Activated CD8-positive, alpha-beta memory T cell treated with anti-CD3 and anti-CD28 coated beads, Interleukin-2, amount 50 U/mL, for 1 hour (primary cell): Measurements from ENCODE around the gene FGGY.

Experiments used
- DNase-seq: peaks from one replicate; pipeline ENCODE4 v3.0.0-alpha.2; 2020; ENCODE audit errors: extremely low read depth

FGGY gene

GRCh38 chr1:59678493-59679228 is 381.8 kb downstream of the FGGY start:
- no peak for DNase-seq

DNA sequence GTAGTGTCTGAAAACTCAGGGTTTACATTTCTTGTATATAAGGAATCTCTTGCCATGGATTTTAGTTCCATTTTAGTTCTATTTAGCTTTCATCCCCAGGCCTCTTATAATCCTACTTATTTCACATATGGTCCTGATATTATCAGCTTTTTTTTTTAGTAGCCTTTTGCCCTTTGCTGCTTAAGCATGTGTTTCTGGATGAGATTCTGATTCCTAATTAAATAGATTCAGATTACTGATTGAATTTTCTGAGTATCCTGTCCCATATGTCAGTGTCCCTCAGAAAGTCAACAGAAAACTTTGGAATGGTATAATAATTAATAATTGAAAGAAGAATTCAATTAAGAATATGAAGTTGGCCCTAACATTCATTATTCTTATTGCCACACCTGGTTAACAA is 383.1 kb downstream of the FGGY start:
- no peak for DNase-seq

DNA sequence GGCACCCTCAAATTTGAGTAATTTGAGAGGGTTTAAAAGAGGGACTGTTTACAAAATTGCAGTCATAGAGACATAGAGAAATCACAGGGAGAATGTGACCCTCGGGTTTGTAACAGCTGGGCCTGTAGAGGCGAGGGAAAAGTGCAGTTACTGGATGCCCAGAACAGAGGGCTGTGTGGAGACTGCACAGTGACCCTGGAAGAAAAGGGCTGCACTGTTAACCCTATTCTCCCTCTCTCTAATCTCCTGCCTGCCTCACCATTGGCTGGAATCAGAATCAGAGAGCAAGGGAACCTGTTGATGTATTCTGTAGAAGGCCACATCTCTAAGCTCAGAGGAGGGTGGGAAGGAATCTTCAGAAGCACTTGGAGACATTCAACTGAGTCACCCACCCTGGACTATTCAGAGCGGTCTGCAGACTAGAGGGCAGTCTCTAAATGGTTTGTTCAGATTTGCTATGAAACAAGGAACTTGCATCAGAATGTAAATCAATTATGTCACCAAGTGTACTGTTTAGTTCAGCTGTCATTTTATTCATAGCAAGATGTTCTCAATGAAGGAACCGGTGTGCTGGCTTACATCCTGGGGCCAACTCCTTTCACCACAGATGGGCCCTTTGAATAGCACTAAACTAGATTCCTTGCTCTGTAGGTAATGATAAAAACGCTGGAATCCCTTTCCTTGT is 385.6 kb downstream of the FGGY start:
- DNase-seq, result no peak

DNA sequence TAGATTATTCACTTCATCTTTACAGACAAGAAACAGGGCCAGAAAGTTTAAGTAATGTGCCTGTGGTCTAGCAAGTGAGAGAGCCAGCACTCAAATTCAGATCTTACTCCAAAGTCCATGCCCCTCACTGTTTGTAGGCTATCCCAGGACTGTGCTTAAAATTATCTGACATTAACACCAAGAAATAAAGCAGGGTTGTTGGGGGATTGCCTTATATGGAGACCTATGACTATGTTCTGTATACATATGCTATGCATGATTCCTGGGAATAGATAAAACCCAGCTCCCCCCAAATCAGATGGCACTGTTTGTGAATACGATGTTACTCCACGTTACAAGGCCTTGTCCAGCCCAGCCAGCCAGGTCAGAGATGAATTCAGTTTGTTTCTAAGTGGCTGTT is 386.3 kb downstream of the FGGY start:
- DNase-seq, result no peak

- DNase-seq, result no peak
Observed at GRCh38 chr1:59684698-59685097, 387.8 kb downstream of the FGGY start.

DNA sequence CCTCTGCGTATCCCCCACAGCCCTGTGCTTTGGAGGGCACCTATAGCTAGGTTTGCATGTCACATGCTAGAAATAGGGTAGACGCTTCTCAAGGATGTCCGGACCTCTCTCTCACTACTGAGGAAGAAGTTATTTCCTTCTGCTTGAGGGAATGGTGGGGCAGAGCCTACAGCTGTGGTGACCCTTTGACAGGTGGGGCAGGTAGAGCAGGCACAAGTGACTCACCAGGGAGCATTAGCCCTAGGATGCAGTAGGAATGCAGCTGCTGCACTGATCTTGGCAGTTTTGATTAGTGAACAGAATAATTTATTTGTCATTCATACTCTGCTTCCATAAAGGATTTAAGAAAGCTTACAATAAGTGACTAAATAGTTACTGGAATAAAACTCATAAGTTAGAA is 388.2 kb downstream of the FGGY start:
- no peak for DNase-seq

DNA sequence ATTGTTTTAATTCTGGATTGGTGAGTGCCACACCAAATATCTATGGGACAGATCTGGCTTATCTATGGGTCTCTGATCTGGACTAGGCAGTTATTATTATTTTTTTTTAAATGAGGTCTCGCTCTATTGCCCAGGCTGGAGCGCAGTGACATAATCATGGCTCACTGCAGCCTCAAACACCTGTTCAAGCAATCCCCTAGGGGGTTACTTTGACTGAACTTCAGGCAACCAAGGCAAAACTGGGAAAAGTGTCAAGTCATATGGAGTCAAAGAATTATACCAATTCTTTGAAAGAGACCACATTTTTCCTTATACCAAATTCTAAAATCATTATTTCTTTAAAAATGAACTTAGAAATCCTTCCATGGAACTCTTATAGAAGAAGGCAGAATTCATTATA is 388.8 kb downstream of the FGGY start:
- DNase-seq, result no peak

- DNase-seq, result no peak
Observed at GRCh38 chr1:59686170-59686569, 389.3 kb downstream of the FGGY start.

DNA sequence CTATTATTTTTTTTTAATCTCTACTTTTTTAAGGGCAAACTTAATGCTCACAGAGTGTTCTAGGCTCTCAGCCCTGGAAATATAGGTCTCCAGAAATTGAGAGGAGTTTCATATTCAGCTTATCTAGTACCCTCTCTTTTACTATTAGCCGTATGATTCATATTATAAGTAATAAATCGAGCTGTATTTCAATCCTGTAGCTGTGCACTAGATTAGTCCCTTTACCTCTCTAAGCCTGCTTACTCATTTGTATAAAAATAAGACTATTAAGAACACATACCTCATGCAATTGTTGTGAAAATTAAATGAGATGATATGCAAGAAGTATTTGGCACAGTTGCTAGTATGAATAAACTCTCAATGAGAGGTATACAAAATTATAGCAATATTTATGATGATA is 389.7 kb downstream of the FGGY start:
- DNase-seq, result no peak

DNA sequence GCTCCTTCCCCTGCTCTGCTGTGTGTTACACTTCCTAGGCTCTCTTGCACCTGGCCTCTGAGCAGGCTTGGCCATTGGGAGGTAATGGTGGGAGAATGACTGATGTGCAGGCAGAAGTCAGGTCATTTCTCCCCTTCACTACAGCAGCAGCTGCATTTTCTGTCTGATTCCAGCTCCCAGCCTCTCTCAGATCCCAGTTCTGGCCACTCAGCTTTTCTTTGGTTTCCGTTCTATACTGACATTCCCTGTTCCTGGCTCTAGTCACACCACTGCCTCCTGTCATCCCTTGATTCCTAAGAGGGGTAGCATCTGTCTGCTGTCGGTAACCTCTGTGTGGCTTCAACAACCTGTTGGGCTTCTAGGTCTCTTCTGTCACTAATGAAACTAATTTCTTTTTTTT is 390.2 kb downstream of the FGGY start:
- no peak for DNase-seq

DNA sequence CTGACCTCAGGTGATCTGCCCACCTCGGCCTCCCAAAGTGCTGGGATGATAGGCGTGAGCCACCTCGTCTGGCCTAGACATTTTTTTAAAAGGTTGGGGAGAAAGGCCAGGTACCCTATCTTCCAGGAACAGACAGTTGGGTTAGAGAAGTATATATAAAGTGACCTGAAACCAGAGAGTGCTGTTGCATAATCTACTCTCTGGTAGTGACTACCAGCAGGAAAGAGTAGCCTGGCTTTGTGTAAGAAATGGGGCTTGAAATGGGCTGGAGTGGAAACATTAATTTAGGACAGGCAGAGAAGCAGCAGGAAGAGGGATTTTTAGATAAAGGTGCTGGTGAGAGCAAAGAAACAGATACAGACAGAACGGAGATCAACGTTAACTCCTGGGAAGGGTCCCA is 392.1 kb downstream of the FGGY start:
- no peak for DNase-seq

- DNase-seq, result no peak
Observed at GRCh38 chr1:59689730-59690129, 392.8 kb downstream of the FGGY start.

- DNase-seq, result no peak
Observed at GRCh38 chr1:59690171-59690930, 393.5 kb downstream of the FGGY start.

- no peak for DNase-seq
Observed at GRCh38 chr1:59691261-59691660, 394.4 kb downstream of the FGGY start.

- no peak for DNase-seq
Observed at GRCh38 chr1:59692591-59692990, 395.7 kb downstream of the FGGY start.

GRCh38 chr1:59693406-59693805 is 396.5 kb downstream of the FGGY start:
- DNase-seq, result no peak

DNA sequence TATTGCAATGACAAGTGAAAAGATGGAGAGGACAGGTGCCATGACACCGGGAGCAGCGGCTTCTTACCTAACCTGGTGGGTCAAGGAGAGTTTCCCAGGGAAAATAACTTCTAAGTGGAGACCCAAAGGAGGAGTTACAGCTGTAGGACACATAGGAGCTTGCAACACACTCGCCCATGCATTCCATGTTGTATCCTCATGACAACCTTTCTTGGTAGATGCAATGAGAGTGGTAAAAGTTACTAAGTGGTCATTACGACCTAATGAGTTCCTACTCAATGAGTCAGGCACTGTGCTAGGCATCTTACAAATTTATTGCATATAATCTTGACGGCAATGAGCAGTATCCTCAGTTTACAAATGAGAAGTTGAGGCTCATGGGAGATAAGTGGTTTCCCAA is 398.4 kb downstream of the FGGY start:
- DNase-seq, result no peak

DNA sequence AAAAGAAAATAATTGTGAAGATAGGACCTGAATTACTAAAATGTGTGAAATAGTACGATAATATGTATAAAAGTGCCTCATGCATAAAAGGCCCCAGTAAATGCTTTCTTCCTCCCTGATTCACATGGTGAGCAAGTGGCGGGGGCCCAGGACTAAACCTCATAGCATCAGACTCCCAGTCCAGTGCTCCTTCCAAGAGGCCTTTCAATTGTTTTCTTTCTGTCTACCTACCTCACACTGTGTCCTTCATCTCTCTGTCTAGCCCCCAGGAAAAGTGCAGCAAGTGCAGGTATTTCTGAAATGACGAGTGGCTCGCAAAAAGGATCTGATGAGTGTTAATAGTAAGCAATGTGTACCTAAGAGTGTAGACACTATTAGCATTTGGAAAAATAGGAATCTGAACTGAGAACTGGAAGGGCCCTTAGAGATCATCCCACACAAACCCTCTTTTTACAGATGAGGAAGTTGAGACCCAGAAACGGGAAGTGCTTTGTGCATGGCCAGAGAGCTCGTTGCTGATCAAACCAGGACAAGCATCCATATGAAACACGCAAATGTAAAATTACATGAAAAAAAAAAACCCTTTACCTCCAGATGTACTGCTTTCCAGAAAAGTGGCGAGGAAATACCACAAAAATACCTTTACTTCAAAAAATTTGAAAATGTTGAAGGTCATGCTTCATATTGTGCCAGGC is 399.7 kb downstream of the FGGY start:
- DNase-seq, result no peak

DNA sequence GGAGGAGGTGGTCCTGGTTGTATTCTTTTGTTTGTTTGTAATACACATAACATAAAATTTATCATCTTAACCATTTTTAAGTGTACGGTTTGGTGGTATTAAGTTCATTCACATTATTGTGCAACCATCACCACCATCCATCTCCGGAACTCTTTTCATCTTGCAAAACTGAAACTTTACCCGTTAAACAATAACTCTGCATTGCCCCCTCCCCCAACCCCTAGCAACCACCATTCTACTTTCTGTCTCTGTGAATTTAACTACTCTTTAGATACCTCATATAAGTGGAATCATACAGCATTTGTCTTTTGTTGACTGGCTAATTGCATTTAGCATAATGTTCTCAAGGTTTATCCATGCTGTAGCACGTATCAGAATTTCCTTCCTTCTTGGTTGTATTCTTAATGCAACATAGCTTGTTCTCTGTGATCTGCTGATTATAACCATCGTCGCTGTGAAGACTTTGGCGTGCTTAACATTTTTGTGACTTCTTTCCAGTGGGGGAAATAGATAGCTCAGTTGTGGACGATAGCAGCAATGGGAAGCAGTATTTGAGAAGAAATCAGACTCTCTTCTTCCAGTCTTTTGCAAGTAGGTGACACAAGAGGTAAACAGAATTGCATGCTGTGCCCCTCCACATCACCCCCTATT is 400.4 kb downstream of the FGGY start:
- DNase-seq, result no peak

GRCh38 chr1:59698386-59698785 is 401.5 kb downstream of the FGGY start:
- DNase-seq, result no peak

DNA sequence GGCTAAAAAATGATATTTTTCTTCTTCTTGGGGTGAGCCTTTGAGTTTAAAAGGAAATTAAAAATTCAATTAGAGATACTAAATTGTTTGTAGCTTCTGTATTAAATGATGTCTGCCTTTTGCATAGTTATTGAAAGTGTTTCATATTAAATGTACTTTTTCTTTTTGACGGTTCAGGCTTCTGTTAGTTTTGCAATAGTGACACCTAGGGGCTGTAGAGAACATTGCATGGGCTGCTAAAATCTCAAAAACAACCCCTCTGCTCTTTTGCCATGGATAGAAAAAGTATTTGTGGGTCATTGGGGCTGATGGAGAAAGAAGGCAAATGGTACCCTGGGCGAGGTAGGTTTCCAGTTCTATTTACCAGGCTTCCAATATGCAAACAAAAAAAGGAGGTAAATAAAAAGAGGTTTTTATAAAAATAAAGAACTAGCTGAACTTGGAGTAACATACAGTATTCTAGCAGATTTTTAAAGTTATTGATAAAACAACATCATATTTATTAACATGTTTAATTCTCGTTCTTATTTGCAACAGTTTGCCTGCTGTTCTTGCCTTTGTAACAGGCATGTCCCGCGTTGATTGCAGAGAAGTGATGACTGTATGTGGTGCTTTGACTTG is 402.4 kb downstream of the FGGY start:
- no peak for DNase-seq
